Loucy (cell line): Measurements from ENCODE around the gene KRT4.

Experiments
- EZH2phosphoT487 ChIP-seq: fragments of 200-600 bp; IDR thresholded peaks from 2 replicates; pipeline ENCODE4 v1.6.1; 2018; ENCODE audit warnings: antibody characterized with exemption, mild to moderate bottlenecking, moderate library complexity, borderline replicate concordance
- TF ChIP-seq, protein P1 (sequence below): fragments of 200-600 bp; sonication (generic); conservative IDR thresholded peaks from 2 replicates; pipeline ENCODE4 v1.5.1; 2014; ENCODE audit warnings: mild to moderate bottlenecking, antibody characterized with exemption, low read length

DNA sequence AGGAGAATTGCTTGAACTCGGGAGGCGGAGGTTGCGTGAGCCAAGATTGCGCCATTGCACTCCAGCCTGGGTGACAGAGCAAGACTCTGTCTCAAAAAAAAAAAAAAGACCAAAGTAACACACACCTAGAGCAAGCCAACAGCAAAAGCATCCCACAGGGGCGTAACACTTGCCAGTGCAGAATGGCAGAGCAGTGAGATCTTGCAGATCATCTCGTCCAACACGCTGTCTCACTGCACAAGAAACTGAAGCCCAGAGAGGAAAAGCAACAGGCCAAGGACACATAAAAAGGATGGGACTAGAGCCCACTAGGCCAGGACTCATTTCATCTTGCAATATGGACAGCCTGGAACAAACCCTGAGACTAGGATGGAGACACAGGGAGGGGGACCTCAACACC lies 47.6 kb upstream of the KRT4 start:
- TF ChIP-seq, protein P1, sequence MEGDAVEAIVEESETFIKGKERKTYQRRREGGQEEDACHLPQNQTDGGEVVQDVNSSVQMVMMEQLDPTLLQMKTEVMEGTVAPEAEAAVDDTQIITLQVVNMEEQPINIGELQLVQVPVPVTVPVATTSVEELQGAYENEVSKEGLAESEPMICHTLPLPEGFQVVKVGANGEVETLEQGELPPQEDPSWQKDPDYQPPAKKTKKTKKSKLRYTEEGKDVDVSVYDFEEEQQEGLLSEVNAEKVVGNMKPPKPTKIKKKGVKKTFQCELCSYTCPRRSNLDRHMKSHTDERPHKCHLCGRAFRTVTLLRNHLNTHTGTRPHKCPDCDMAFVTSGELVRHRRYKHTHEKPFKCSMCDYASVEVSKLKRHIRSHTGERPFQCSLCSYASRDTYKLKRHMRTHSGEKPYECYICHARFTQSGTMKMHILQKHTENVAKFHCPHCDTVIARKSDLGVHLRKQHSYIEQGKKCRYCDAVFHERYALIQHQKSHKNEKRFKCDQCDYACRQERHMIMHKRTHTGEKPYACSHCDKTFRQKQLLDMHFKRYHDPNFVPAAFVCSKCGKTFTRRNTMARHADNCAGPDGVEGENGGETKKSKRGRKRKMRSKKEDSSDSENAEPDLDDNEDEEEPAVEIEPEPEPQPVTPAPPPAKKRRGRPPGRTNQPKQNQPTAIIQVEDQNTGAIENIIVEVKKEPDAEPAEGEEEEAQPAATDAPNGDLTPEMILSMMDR = no peak
- no peak for TF ChIP-seq EZH2phosphoT487
